Natural killer cell treated with Interleukin-12 subunit alpha and Interleukin-12 subunit beta and Interleukin-15 and Interleukin-18, amount 100 ng/mL, for 72 hours (primary cell): Measurements from ENCODE around the gene CDYL2. TPM values are rescaled to one million over a fixed set of nuclear protein-coding genes. Genes with fewer than 3 reads are reported as not detected.

Experiments
- ATAC-seq, 2 donors: fragments of 150-1000 bp; cut with Tn5 transposase in 1 of 2; sonication (Bioruptor Pico), chemical (Tn5 transposase) in 1 of 2; 2 replicates each; pipeline ENCODE4 v1.10.0; 2021
- DNase-seq: peaks from one replicate; pipeline ENCODE4 v3.0.0; 2022; ENCODE audit warnings: low spot score
- H3K27ac Mint-ChIP-seq, 2 donors: 1 replicate in 1 of 2; 2 replicates in 1 of 2; pipeline ENCODE4 v1.8.0; 2022; ENCODE audit warnings: mixed read lengths in 2 of 2, mild to moderate bottlenecking in 1 of 2, moderate library complexity in 1 of 2
- H3K27me3 Mint-ChIP-seq, 2 donors: 1 replicate in 1 of 2; 2 replicates in 1 of 2; pipeline ENCODE4 v1.8.0; 2022; ENCODE audit warnings: mixed read lengths in 2 of 2
- H3K36me3 Mint-ChIP-seq: one replicate; pipeline ENCODE4 v1.8.0; 2022; ENCODE audit warnings: mixed read lengths
- H3K4me1 Mint-ChIP-seq, 2 donors: 1 replicate in 1 of 2; 2 replicates in 1 of 2; pipeline ENCODE4 v1.8.0; 2022; ENCODE audit warnings: low read depth in 2 of 2, mixed read lengths in 2 of 2, mild to moderate bottlenecking in 1 of 2
- H3K4me3 Mint-ChIP-seq: one replicate; pipeline ENCODE4 v1.8.0; 2022; ENCODE audit warnings: mixed read lengths
- H3K9me3 Mint-ChIP-seq: 2 replicates; pipeline ENCODE4 v1.8.0; 2022; ENCODE audit warnings: mixed read lengths
- total RNA-seq, 2 donors: library from RNA; stranded (reverse); gene quantifications; one replicate each; pipeline ENCODE4 v1.2.3, GENCODE V29; 2022

Gene CDYL2
- total RNA-seq, 2 donors from 2014 or later = 15.8 to 114 TPM

DNA sequence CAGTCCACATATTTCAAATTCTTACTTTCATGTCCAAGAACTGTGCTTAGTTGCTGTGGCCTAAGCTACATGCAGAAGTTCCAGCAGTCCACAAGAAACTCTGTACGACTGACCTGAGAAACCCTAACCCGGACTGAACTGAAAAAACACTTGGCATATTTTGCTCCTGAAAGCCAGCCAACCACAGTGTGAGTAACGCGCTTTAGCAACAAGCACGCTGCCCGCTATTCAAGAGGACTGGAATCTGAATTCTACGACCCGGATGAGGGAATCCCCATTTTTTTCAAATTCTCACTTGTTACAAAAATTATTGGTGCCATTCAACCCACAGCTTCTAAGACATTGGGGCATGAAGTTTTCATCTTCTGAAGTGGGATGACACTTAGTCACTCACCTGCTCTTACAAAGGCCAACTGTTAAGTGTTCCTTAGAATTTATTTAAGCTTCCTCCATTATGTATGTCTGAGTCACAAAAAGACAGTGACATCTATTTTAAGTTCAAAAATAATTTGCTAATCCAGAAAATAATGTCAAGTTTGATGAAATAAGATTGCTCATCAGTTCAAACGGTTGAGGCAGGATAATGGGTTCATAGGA lies 78.7 kb downstream of the CDYL2 start:
- no peak overlapping the region for H3K4me3 Mint-ChIP-seq
- H3K9me3 Mint-ChIP-seq = peaks cover 4% of the 10 kb centered on the region
- H3K27ac Mint-ChIP-seq = no peak overlapping the region
- no peak for ATAC-seq
- peaks cover 0 to under 1% of the 10 kb centered on the region in 2 donors for H3K27me3 Mint-ChIP-seq
- peaks cover 0 to 18% of the 10 kb centered on the region in 2 donors for H3K4me1 Mint-ChIP-seq
- no peak for DNase-seq
- peaks cover 8% of the 10 kb centered on the region for H3K36me3 Mint-ChIP-seq

DNA sequence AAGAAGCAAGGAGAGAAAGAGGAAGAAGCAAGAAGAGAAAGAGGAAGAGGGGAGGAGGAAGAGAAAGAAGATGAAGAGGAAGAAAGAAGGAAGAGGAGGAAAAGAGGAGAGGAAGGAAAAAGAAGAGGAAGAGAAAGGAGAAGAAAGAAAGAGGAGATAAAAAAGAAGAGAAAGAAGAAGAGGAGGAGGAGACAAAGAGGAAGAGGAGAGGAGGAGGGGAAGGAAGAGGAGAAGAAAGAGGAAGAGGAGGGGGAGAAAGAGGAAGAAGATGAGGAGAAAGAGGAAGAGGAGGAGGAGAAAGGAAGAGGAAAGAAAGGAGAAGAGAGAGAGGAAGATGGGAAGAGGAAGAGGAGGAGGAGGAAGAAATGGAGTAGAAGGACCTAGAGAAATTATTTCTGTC lies 80.4 kb downstream of the CDYL2 start:
- no peak overlapping the region for H3K4me3 Mint-ChIP-seq
- DNase-seq = no peak
- no peak for ATAC-seq
- H3K27me3 Mint-ChIP-seq = no peaks in the 10 kb centered on the region
- H3K9me3 Mint-ChIP-seq = peaks cover 3% of the 10 kb centered on the region
- H3K36me3 Mint-ChIP-seq = peaks cover 8% of the 10 kb centered on the region
- H3K27ac Mint-ChIP-seq = no peak overlapping the region
- H3K4me1 Mint-ChIP-seq = peaks cover 0 to 28% of the 10 kb centered on the region in 2 donors

DNA sequence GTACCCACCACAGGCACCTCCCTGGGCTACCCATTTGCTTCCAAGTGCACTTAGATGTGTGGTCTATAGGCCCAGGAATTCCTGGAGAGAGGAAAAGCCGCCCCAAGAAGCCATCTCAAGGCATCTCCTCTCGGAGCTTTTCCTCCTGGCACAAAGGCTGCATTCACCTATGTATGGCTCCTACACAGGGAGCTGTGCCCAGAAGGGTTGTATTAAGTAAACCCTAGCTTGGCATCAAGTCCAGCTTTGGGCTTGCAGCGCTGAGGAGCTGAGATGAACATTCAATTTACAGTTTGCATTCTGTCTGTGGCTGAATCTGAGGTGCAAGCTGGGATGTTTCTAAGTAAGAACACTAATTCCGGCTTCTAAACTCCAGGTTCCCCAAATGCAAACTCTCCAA lies 81.3 kb downstream of the CDYL2 start:
- peaks cover 3% of the 10 kb centered on the region for H3K9me3 Mint-ChIP-seq
- H3K27me3 Mint-ChIP-seq = no peaks in the 10 kb centered on the region
- DNase-seq (no peak), ATAC-seq (no peak)
- H3K36me3 Mint-ChIP-seq = peaks cover 8% of the 10 kb centered on the region
- peaks cover 0 to 28% of the 10 kb centered on the region in 2 donors for H3K4me1 Mint-ChIP-seq
- H3K27ac Mint-ChIP-seq = no peak overlapping the region
- H3K4me3 Mint-ChIP-seq = no peak overlapping the region

DNA sequence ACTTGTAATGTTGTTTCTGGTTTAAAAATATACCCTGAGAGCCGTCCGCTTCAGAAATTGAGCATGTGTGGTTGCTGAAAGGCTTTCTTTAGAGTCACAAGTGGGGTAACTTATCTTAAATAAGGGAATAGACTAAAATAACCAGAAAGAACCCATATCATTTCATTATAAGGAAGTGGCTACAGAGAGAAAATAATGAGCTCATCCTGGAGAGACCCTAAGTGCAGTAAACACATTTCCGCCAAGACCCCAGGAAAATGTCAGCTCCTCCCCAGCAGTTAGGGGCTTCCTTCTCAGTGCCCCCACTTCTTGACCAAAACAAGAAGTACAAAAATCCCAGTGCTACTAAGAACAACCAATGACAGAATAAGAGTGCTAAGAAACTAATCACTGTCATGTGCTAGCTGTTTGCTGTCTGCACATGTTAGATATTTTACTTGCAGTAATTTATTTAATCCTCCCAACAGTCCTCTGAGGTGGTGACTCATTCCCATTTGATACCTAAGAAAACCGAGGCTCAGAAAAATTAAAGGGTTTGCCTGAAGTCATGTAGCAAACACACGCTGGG lies 83.5 kb downstream of the CDYL2 start:
- no peak for ATAC-seq
- Mint-ChIP-seq H3K27me3 (no peaks in the 10 kb centered on the region), H3K4me3 (no peak overlapping the region), H3K4me1 (peaks cover 0 to 28% of the 10 kb centered on the region in 2 donors), H3K36me3 (peaks cover 4% of the 10 kb centered on the region), H3K9me3 (peaks cover 3% of the 10 kb centered on the region), H3K27ac (peak overlapping the region in 1 of 2 donors; percentile 80)
- DNase-seq = no peak

DNA sequence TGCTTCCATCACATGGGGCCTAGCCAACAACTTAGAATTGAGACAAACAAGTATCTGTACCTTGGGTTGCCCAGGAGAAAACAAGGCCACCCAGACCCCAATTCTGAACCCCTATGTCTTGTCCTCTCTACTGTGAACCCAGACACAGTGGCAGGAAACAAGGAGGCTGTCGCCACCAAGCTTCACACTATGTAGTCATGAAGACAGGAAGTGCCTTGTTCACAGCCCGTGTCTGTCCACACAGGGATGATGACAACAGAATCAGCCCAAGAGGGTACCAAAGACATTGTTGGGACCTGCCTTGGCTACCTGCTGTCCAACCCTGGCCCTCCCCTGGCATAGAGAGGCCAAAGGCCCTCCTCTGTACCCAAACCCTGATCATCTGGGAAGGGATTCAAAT lies 84.8 kb downstream of the CDYL2 start:
- H3K27ac Mint-ChIP-seq = peak overlapping the region in 1 of 2 donors; percentile 80
- no peak for DNase-seq
- peaks cover 3% of the 10 kb centered on the region for H3K9me3 Mint-ChIP-seq
- H3K36me3 Mint-ChIP-seq = peaks cover 4% of the 10 kb centered on the region
- peaks cover 0 to 20% of the 10 kb centered on the region in 2 donors for H3K4me1 Mint-ChIP-seq
- no peaks in the 10 kb centered on the region for H3K27me3 Mint-ChIP-seq
- H3K4me3 Mint-ChIP-seq = peak overlapping the region; percentile 36
- ATAC-seq = peak; percentile 59 to 95

DNA sequence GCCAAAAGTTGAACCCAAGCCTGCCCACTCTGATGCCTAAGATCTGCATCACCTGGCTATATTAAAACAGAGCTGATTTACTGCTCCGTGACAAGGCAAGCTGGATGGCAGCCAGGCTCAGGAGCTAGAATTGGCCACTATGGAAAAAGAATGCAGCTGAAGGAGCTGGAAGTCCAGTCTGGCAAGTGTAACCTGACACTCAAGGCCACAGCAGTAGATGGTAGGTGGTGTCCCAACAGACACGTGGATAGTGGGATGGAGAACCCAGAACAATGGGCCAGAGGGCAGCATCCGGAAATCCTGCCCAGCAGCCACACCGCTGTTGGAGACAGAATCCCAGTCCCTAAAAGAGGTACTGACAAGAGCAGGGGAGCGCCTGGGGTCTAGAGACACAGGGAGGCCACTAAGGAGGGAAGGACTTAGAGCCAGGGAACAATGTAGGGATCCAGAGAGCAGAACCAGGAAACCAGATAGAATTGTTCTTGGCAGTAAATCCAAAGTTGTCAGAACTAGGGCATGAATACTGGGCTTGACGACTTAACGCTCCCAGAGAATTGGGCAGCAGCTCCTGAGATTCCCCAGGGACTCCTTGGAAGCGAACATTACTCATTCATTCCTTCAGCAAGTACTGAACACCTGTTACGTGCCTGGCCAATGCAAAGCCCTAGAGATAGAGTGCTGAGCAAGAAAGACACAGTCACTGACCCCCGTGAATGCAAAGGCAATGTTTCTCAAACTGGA lies 85.7 kb downstream of the CDYL2 start:
- H3K27me3 Mint-ChIP-seq = no peaks in the 10 kb centered on the region
- peaks cover 4% of the 10 kb centered on the region for H3K36me3 Mint-ChIP-seq
- no peak for ATAC-seq
- H3K4me3 Mint-ChIP-seq = no peak overlapping the region
- no peak overlapping the region for H3K27ac Mint-ChIP-seq
- H3K4me1 Mint-ChIP-seq = peaks cover 0 to 12% of the 10 kb centered on the region in 2 donors
- H3K9me3 Mint-ChIP-seq = peaks cover 2% of the 10 kb centered on the region
- DNase-seq = no peak

DNA sequence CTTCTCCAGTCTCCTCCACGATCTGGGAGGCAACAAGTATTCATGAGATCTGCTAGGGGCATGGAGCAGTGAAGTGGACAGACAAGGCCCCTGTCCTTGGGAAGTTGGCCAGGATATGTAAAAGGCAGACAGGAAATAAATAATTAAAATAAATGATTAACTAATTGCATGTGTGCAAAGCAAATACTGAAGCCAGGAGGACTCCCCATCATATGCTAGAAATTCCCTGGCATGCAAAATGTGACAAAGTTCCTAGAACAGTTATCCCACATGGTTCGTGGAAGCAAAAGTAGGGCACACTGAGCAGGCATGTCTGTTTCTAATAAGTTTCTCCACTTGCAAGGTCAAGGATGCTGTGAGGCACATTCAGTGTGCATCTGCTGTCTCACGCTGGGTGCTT lies 86.8 kb downstream of the CDYL2 start:
- Mint-ChIP-seq H3K36me3 (peaks cover 2% of the 10 kb centered on the region), H3K27ac (no peak overlapping the region), H3K4me1 (peaks cover 0 to 9% of the 10 kb centered on the region in 2 donors), H3K27me3 (no peaks in the 10 kb centered on the region), H3K9me3 (no peaks in the 10 kb centered on the region), H3K4me3 (no peak overlapping the region)
- ATAC-seq (no peak), DNase-seq (no peak)

DNA sequence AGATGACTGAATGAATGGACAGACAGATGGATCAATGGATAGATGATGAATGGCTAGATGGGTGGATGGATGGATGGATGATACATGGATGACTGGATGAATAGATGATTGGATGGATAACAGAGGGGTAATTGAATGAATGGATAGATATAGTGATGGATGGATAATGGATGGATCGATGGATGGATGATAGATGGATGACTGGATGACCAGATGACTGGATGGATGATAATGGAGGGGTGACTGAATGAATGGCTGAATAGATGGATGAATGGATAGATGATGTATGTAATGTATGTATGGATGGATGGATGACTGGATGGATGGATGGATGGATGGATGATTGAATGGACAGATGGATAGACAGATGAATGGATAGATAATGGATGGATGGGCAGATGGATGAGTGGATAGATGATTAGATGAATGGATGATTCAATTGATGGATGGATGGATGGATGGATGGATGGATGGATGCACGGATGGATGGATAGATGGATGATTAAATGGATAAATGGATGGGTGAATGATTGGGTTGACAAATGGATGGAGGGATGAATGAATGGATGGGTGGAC lies 87.7 kb downstream of the CDYL2 start:
- Mint-ChIP-seq H3K9me3 (no peaks in the 10 kb centered on the region), H3K27me3 (no peaks in the 10 kb centered on the region), H3K4me3 (no peak overlapping the region), H3K4me1 (peaks cover 0 to 9% of the 10 kb centered on the region in 2 donors), H3K27ac (no peak overlapping the region), H3K36me3 (no peaks in the 10 kb centered on the region)
- ATAC-seq (no peak), DNase-seq (no peak)

DNA sequence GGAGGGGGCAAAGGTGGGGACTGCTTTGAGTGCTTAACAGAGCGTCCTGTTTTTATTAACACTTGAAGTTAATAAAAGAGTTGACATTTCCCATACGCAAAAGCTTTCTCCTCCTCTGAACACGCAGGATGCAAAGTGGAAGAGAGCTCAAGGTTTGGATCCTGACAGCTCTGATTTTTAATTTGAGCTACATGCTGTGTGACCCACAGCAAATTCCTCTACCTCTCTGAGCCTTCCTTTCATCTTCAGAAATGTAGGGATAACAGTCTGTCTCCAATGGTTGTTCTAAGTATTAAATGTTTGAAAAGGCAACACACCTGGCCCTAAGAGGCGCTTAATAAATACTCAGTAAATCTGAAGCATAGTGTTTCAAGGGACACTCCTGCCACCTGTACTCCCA lies 93.0 kb downstream of the CDYL2 start:
- ATAC-seq (no peak), DNase-seq (no peak)
- Mint-ChIP-seq H3K9me3 (no peaks in the 10 kb centered on the region), H3K27me3 (no peaks in the 10 kb centered on the region), H3K27ac (no peak overlapping the region), H3K4me1 (no peaks in the 10 kb centered on the region), H3K36me3 (no peaks in the 10 kb centered on the region), H3K4me3 (no peak overlapping the region)

DNA sequence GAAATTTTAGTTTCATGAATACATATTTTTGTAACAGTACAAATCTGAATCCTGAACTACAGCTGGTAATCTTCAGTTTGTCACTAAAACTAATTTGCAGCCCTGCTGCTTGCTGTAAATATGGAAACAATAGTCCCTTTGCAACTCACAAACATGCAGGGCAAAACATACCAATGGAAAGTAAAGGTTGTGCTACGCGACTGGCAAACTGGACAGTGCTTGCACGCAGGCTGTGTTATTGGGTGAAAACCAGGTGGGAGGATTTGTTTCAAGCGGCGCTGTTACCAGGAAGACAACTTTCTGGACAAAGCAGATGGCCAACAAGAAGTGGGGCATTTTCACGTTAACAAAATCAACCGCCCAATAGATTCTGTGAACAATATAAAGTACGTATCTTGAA lies 93.5 kb downstream of the CDYL2 start:
- Mint-ChIP-seq H3K4me1 (no peaks in the 10 kb centered on the region), H3K27me3 (no peaks in the 10 kb centered on the region), H3K4me3 (no peak overlapping the region), H3K36me3 (no peaks in the 10 kb centered on the region), H3K27ac (no peak overlapping the region), H3K9me3 (no peaks in the 10 kb centered on the region)
- no peak for DNase-seq
- no peak for ATAC-seq

DNA sequence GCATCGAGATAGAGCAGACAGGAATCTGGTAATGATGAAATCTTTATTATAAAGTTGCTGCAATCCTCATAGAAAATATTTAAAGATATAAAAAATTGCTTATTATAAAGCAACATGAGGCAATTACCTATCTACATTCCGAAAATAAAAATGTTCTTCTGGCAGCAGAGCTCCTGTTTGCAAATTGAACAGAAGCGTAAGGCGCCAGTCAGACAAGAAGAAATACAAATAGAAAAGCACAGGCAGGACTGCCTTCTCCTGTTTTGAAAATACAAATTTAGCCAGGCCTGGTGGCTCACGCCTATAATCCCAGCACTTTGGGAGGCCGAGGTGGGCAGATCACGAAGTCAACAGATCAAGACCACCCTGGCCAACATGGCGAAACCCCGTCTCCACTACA lies 95.6 kb downstream of the CDYL2 start:
- DNase-seq (no peak), ATAC-seq (no peak)
- Mint-ChIP-seq H3K27ac (no peak overlapping the region), H3K36me3 (no peaks in the 10 kb centered on the region), H3K27me3 (no peaks in the 10 kb centered on the region), H3K9me3 (no peaks in the 10 kb centered on the region), H3K4me1 (peaks cover 0 to 8% of the 10 kb centered on the region in 2 donors), H3K4me3 (no peak overlapping the region)

DNA sequence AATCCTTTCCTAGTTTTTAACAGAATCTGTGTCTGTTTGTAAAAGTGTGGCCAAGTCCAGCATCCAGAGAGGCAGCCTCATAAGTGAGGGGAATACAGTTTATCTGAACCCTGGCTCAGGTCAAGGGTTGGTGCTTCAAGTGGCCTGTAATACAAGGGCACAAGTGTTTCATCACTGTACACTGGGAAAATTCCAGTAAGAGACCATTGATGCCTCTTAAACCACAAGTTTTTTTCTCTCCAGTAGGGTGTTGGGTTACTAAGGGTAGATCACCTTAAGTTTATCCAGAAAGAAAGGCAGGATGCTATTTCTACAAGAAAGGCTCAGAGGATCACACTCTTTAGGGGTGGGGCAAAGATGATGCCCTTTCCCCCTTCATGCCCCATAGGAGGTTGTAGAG lies 96.7 kb downstream of the CDYL2 start:
- H3K4me3 Mint-ChIP-seq = no peak overlapping the region
- H3K36me3 Mint-ChIP-seq = no peaks in the 10 kb centered on the region
- no peaks in the 10 kb centered on the region for H3K27me3 Mint-ChIP-seq
- no peak overlapping the region for H3K27ac Mint-ChIP-seq
- DNase-seq (no peak), ATAC-seq (no peak)
- H3K4me1 Mint-ChIP-seq = peaks cover 0 to 11% of the 10 kb centered on the region in 2 donors
- no peaks in the 10 kb centered on the region for H3K9me3 Mint-ChIP-seq

DNA sequence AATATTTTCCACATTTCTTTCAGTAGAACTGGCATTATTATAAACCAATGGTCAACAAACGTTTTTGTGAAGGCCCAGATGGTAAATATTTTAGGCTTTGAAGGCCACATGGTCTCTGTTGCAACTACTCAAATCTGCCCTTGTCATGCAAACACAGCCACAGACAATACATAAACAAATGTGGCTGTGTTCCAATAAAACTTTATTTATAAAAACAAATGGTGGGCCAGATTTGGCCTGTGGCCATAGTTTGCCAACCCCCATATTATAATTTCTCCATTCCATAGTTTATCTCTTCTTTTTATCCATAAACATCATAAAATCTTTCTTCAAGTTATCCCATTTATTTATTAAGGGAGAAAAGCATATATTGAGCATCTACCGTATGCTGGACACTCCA lies 98.8 kb downstream of the CDYL2 start:
- peaks cover 0 to 15% of the 10 kb centered on the region in 2 donors for H3K4me1 Mint-ChIP-seq
- ATAC-seq (no peak), DNase-seq (no peak)
- no peak overlapping the region for H3K4me3 Mint-ChIP-seq
- H3K27me3 Mint-ChIP-seq = no peaks in the 10 kb centered on the region
- no peak overlapping the region for H3K27ac Mint-ChIP-seq
- H3K36me3 Mint-ChIP-seq = no peaks in the 10 kb centered on the region
- H3K9me3 Mint-ChIP-seq = no peaks in the 10 kb centered on the region
